ENCODE measurements around the gene CACNA1I.

CACNA1I gene

GRCh38 chr22:39616781-39617180, 46.2 kb downstream of the CACNA1I start:
- Histone ChIP-seq H3K36me3 (ENCODE audit: control insufficient read depth, insufficient read depth, low read length) (no peaks in the 10 kb centered on the region), H3K27me3 (ENCODE audit: control insufficient read depth, insufficient read depth, low read length) (peaks cover 6% of the 10 kb centered on the region), H3K4me1 (ENCODE audit: control insufficient read depth, insufficient read depth, low read length) (no peaks in the 10 kb centered on the region), H3K27ac (ENCODE audit: low read depth, low read length) (no peak overlapping the region), H3K4me3 (ENCODE audit: low read length) (no peak overlapping the region), H3K9ac (ENCODE audit: low read length) (no peak overlapping the region)

- H3K4me1 ChIP-seq (ENCODE audit: control insufficient read depth, insufficient read depth, low read length): no peaks in the 10 kb centered on the region
- H3K27ac ChIP-seq (ENCODE audit: low read depth, low read length): no peak overlapping the region
- H3K4me3 ChIP-seq (ENCODE audit: low read length): no peak overlapping the region
- H3K27me3 ChIP-seq (ENCODE audit: control insufficient read depth, insufficient read depth, low read length): peaks cover 6% of the 10 kb centered on the region
- no peak overlapping the region for H3K9ac ChIP-seq (ENCODE audit: low read length)
- no peaks in the 10 kb centered on the region for H3K36me3 ChIP-seq (ENCODE audit: control insufficient read depth, insufficient read depth, low read length)
These were observed 46.8 kb downstream of the CACNA1I start for GRCh38 chr22:39617342-39617741.

- no peaks in the 10 kb centered on the region for H3K4me1 ChIP-seq (ENCODE audit: control insufficient read depth, insufficient read depth, low read length)
- H3K27me3 ChIP-seq (ENCODE audit: control insufficient read depth, insufficient read depth, low read length): peaks cover 9% of the 10 kb centered on the region
- H3K9ac ChIP-seq (ENCODE audit: low read length): no peak overlapping the region
- no peaks in the 10 kb centered on the region for H3K36me3 ChIP-seq (ENCODE audit: control insufficient read depth, insufficient read depth, low read length)
- H3K27ac ChIP-seq (ENCODE audit: low read depth, low read length): no peak overlapping the region
- no peak overlapping the region for H3K4me3 ChIP-seq (ENCODE audit: low read length)
These were observed 47.6 kb downstream of the CACNA1I start for GRCh38 chr22:39617970-39618757.

- H3K27me3 ChIP-seq (ENCODE audit: control insufficient read depth, insufficient read depth, low read length): peaks cover 12% of the 10 kb centered on the region
- no peak overlapping the region for H3K9ac ChIP-seq (ENCODE audit: low read length)
These were observed 48.5 kb downstream of the CACNA1I start for GRCh38 chr22:39618996-39619530.

GRCh38 chr22:39620924-39621690, 50.6 kb downstream of the CACNA1I start:
- Histone ChIP-seq H3K9ac (ENCODE audit: low read length) (no peak overlapping the region), H3K4me1 (ENCODE audit: control insufficient read depth, insufficient read depth, low read length) (no peaks in the 10 kb centered on the region), H3K4me3 (ENCODE audit: low read length) (no peak overlapping the region), H3K36me3 (ENCODE audit: control insufficient read depth, insufficient read depth, low read length) (no peaks in the 10 kb centered on the region), H3K27me3 (ENCODE audit: control insufficient read depth, insufficient read depth, low read length) (peaks cover 17% of the 10 kb centered on the region), H3K27ac (ENCODE audit: low read depth, low read length) (no peak overlapping the region)

More at GRCh38 chr22:39618996-39619530, 48.5 kb downstream of the CACNA1I start:
- H3K4me3 ChIP-seq (ENCODE audit: low read length): no peak overlapping the region
- no peaks in the 10 kb centered on the region for H3K36me3 ChIP-seq (ENCODE audit: control insufficient read depth, insufficient read depth, low read length)
- no peaks in the 10 kb centered on the region for H3K4me1 ChIP-seq (ENCODE audit: control insufficient read depth, insufficient read depth, low read length)
- H3K27ac ChIP-seq (ENCODE audit: low read depth, low read length): no peak overlapping the region

GRCh38 chr22:39621826-39622225, 51.3 kb downstream of the CACNA1I start:
- Histone ChIP-seq H3K9ac (ENCODE audit: low read length) (no peak overlapping the region), H3K27me3 (ENCODE audit: control insufficient read depth, insufficient read depth, low read length) (peaks cover 20% of the 10 kb centered on the region), H3K27ac (ENCODE audit: low read depth, low read length) (no peak overlapping the region), H3K36me3 (ENCODE audit: control insufficient read depth, insufficient read depth, low read length) (no peaks in the 10 kb centered on the region), H3K4me3 (ENCODE audit: low read length) (no peak overlapping the region), H3K4me1 (ENCODE audit: control insufficient read depth, insufficient read depth, low read length) (no peaks in the 10 kb centered on the region)

- Histone ChIP-seq H3K27ac (ENCODE audit: low read depth, low read length) (no peak overlapping the region), H3K36me3 (ENCODE audit: control insufficient read depth, insufficient read depth, low read length) (no peaks in the 10 kb centered on the region), H3K27me3 (ENCODE audit: control insufficient read depth, insufficient read depth, low read length) (peaks cover 27% of the 10 kb centered on the region), H3K9ac (ENCODE audit: low read length) (no peak overlapping the region), H3K4me3 (ENCODE audit: low read length) (no peak overlapping the region), H3K4me1 (ENCODE audit: control insufficient read depth, insufficient read depth, low read length) (no peaks in the 10 kb centered on the region)
These were observed 52.4 kb downstream of the CACNA1I start for GRCh38 chr22:39622881-39623367.

- Histone ChIP-seq H3K4me1 (ENCODE audit: control insufficient read depth, insufficient read depth, low read length) (no peaks in the 10 kb centered on the region), H3K36me3 (ENCODE audit: control insufficient read depth, insufficient read depth, low read length) (no peaks in the 10 kb centered on the region), H3K27me3 (ENCODE audit: control insufficient read depth, insufficient read depth, low read length) (peaks cover 26% of the 10 kb centered on the region), H3K9ac (ENCODE audit: low read length) (no peak overlapping the region), H3K27ac (ENCODE audit: low read depth, low read length) (no peak overlapping the region), H3K4me3 (ENCODE audit: low read length) (no peak overlapping the region)
These were observed 53.3 kb downstream of the CACNA1I start for GRCh38 chr22:39623603-39624500.

GRCh38 chr22:39624501-39624821, 53.9 kb downstream of the CACNA1I start:
- Histone ChIP-seq H3K36me3 (ENCODE audit: control insufficient read depth, insufficient read depth, low read length) (no peaks in the 10 kb centered on the region), H3K27me3 (ENCODE audit: control insufficient read depth, insufficient read depth, low read length) (peaks cover 26% of the 10 kb centered on the region), H3K9ac (ENCODE audit: low read length) (no peak overlapping the region)

GRCh38 chr22:39625569-39626537, 55.3 kb downstream of the CACNA1I start:
- H3K27me3 ChIP-seq (ENCODE audit: control insufficient read depth, insufficient read depth, low read length): peaks cover 26% of the 10 kb centered on the region
- no peak overlapping the region for H3K4me3 ChIP-seq (ENCODE audit: low read length)
- H3K9ac ChIP-seq (ENCODE audit: low read length): no peak overlapping the region
- no peak overlapping the region for H3K27ac ChIP-seq (ENCODE audit: low read depth, low read length)
- no peaks in the 10 kb centered on the region for H3K36me3 ChIP-seq (ENCODE audit: control insufficient read depth, insufficient read depth, low read length)
- no peaks in the 10 kb centered on the region for H3K4me1 ChIP-seq (ENCODE audit: control insufficient read depth, insufficient read depth, low read length)

More at GRCh38 chr22:39624501-39624821, 53.9 kb downstream of the CACNA1I start:
- Histone ChIP-seq H3K4me3 (ENCODE audit: low read length) (no peak overlapping the region), H3K4me1 (ENCODE audit: control insufficient read depth, insufficient read depth, low read length) (no peaks in the 10 kb centered on the region), H3K27ac (ENCODE audit: low read depth, low read length) (no peak overlapping the region)

GRCh38 chr22:39627208-39627607, 56.7 kb downstream of the CACNA1I start:
- no peak overlapping the region for H3K4me3 ChIP-seq (ENCODE audit: low read length)
- no peaks in the 10 kb centered on the region for H3K4me1 ChIP-seq (ENCODE audit: control insufficient read depth, insufficient read depth, low read length)
- peaks cover 26% of the 10 kb centered on the region for H3K27me3 ChIP-seq (ENCODE audit: control insufficient read depth, insufficient read depth, low read length)
- H3K36me3 ChIP-seq (ENCODE audit: control insufficient read depth, insufficient read depth, low read length): no peaks in the 10 kb centered on the region
- H3K27ac ChIP-seq (ENCODE audit: low read depth, low read length): no peak overlapping the region
- no peak overlapping the region for H3K9ac ChIP-seq (ENCODE audit: low read length)
